ENCODE data around the gene ECM1. TPM values are rescaled to one million over a fixed set of nuclear protein-coding genes. Genes with fewer than 3 reads are reported as not detected.
A peak's percentile ranks its signal among the peaks of the same experiment; 100 is the strongest.

Gene ECM1
- total RNA-seq, 1 experiment from 2014 or later, result 1.4 TPM

GRCh38 chr1:150511985-150512660 is 4.2 kb downstream of the ECM1 start:
- H3K4me1 Mint-ChIP-seq, result peaks cover 14 to 17% of the 10 kb centered on the region in 2 experiments
- Histone ChIP-seq H3K18ac (ENCODE audit: insufficient read length, low read depth, low read length) (no peak overlapping the region), H2BK20ac (ENCODE audit: low read depth, low read length, poor library complexity, severe bottlenecking) (no peak overlapping the region)

More at GRCh38 chr1:150511985-150512660, 4.2 kb downstream of the ECM1 start:
- H3T11ph ChIP-seq (ENCODE audit: low read length), result no peak overlapping the region
- H3K27ac ChIP-seq (ENCODE audit: insufficient read length, low read depth, low read length), result no peak overlapping the region
- no peak overlapping the region for H4K91ac ChIP-seq (ENCODE audit: insufficient read length, low read depth, low read length)
- H3K27me3 Mint-ChIP-seq (ENCODE audit: low read depth), result peaks cover 1% of the 10 kb centered on the region; the same call in 1 of the 2 replicates
- DNase-seq, result no peak
- no peaks in the 10 kb centered on the region for H3K27me3 ChIP-seq (ENCODE audit: insufficient read depth, low read length)
- H3K36me3 Mint-ChIP-seq (ENCODE audit: insufficient read depth in 1 of 3, low read depth in 3 of 3), result peaks cover under 1 to 16% (median 3%) of the 10 kb centered on the region in 3 experiments; a peak in 6 of 7 replicates
- no CpG with 5 or more reads among the region's 17 CpGs for WGBS (ENCODE audit: extremely low coverage, insufficient read length, low lambda C conversion rate)
- peaks cover 2% of the 10 kb centered on the region for H4K20me1 ChIP-seq (ENCODE audit: control insufficient read depth, insufficient read depth, insufficient read length)
- H3K79me2 ChIP-seq (ENCODE audit: insufficient read depth, low read length), result no peaks in the 10 kb centered on the region
- H3K14ac ChIP-seq (ENCODE audit: insufficient read depth, low read length), result no peak overlapping the region
- H2BK120ac ChIP-seq (ENCODE audit: low read depth, low read length, poor library complexity, severe bottlenecking), result no peak overlapping the region
- no peak overlapping the region for H2BK5ac ChIP-seq (ENCODE audit: insufficient read length, low read length)
- H3K4me3 Mint-ChIP-seq, result no peak overlapping the region
- H3K27ac Mint-ChIP-seq, result peak overlapping the region in 1 of 3 experiments; percentile 67; a peak in 2 of 7 replicates
- no peak overlapping the region for H2BK15ac ChIP-seq (ENCODE audit: low read depth, low read length)
- H3K79me1 ChIP-seq (ENCODE audit: insufficient read depth, low read depth, low read length, poor library complexity, severe bottlenecking), result no peaks in the 10 kb centered on the region
- peaks cover 12% of the 10 kb centered on the region for H3K23me2 ChIP-seq (ENCODE audit: insufficient read length, low read depth, low read length, poor library complexity, severe bottlenecking)
- no peaks in the 10 kb centered on the region for H3K9me3 Mint-ChIP-seq
- no peak overlapping the region for H4K5ac ChIP-seq (ENCODE audit: insufficient read length, low read depth, low read length)
- H3K4me1 ChIP-seq (ENCODE audit: insufficient read depth, low read length), result peaks cover 2% of the 10 kb centered on the region; the same call in 1 of the 2 replicates
- H3K56ac ChIP-seq (ENCODE audit: insufficient read length, low read depth, low read length), result no peak overlapping the region
- no peaks in the 10 kb centered on the region for H3K9me3 ChIP-seq (ENCODE audit: control insufficient read depth, low read depth, low read length)
- no peak overlapping the region for H3K23ac ChIP-seq (ENCODE audit: insufficient read length, low read depth, low read length)
- H4K8ac ChIP-seq (replicated peaks; ENCODE audit: insufficient read length, low read depth, low read length), result no peak overlapping the region
- no peak overlapping the region for H2BK12ac ChIP-seq (ENCODE audit: insufficient read length, low read depth, low read length)
- H3K4ac ChIP-seq (ENCODE audit: low read depth, low read length), result no peak overlapping the region
- no peak overlapping the region for H3K9ac ChIP-seq (ENCODE audit: extremely low read depth, insufficient read length, low read length)
- TF ChIP-seq, protein P1, sequence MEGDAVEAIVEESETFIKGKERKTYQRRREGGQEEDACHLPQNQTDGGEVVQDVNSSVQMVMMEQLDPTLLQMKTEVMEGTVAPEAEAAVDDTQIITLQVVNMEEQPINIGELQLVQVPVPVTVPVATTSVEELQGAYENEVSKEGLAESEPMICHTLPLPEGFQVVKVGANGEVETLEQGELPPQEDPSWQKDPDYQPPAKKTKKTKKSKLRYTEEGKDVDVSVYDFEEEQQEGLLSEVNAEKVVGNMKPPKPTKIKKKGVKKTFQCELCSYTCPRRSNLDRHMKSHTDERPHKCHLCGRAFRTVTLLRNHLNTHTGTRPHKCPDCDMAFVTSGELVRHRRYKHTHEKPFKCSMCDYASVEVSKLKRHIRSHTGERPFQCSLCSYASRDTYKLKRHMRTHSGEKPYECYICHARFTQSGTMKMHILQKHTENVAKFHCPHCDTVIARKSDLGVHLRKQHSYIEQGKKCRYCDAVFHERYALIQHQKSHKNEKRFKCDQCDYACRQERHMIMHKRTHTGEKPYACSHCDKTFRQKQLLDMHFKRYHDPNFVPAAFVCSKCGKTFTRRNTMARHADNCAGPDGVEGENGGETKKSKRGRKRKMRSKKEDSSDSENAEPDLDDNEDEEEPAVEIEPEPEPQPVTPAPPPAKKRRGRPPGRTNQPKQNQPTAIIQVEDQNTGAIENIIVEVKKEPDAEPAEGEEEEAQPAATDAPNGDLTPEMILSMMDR (conservative IDR thresholded peaks at IDR 0.05), result no peak
- H2AK5ac ChIP-seq (ENCODE audit: insufficient read length, low read length), result no peak overlapping the region
- H2AFZ ChIP-seq (ENCODE audit: low read length), result no peak overlapping the region
- no peak overlapping the region for H3K4me2 ChIP-seq (ENCODE audit: insufficient read depth, insufficient read length, low read length)

Measured in H9 (cell line).